Aorta (tissue), 5 donors: ENCODE data around the gene TSC22D1. TPM values are rescaled to one million over a fixed set of nuclear protein-coding genes. Genes with fewer than 3 reads are reported as not detected.
"Not testable (repeated sequence)": the region's sequence is repeated elsewhere in the genome, so short reads cannot be mapped to it uniquely, and the experiment has no call there.

Source experiments
- ATAC-seq: fragments of 200-7000 bp; cut with Tn5 transposase; one replicate; pipeline ENCODE4 v1.9.1; 2022; ENCODE audit warnings: moderate library complexity; ENCODE audit not compliant: low FRiP score
- DNase-seq, 2 donors: peaks; one replicate each; pipeline ENCODE4 v3.0.0-alpha.2; 2020
- H3K27ac ChIP-seq, 2 donors: one replicate each; pipeline ENCODE4 v1.5.1; 2013; ENCODE audit warnings: low read length in 2 of 2, mild to moderate bottlenecking in 2 of 2, moderate library complexity in 2 of 2, control low read depth in 1 of 2, inconsistent platforms in 1 of 2, low read depth in 1 of 2
- H3K27me3 ChIP-seq, 2 donors: one replicate each; pipeline ENCODE4 v1.6.1; 2013; ENCODE audit warnings: control low read depth in 1 of 2, low read length in 1 of 2, mild to moderate bottlenecking in 1 of 2, moderate library complexity in 1 of 2; ENCODE audit not compliant: insufficient read depth in 2 of 2, control insufficient read depth in 1 of 2
- H3K36me3 ChIP-seq, 2 donors: one replicate each; pipeline ENCODE4 v1.6.1; 2013; ENCODE audit warnings: control low read depth in 1 of 2, low read length in 1 of 2, mild to moderate bottlenecking in 1 of 2; ENCODE audit not compliant: insufficient read depth in 2 of 2, control insufficient read depth in 1 of 2
- H3K4me1 ChIP-seq, 2 donors: one replicate each; pipeline ENCODE4 v1.6.1; 2013; ENCODE audit warnings: low read length in 2 of 2, control low read depth in 1 of 2, mild to moderate bottlenecking in 1 of 2, moderate library complexity in 1 of 2; ENCODE audit not compliant: insufficient read depth in 2 of 2, control insufficient read depth in 1 of 2
- H3K4me3 ChIP-seq, 2 donors: one replicate each; pipeline ENCODE4 v1.5.1; 2013; ENCODE audit warnings: low read length in 2 of 2, control low read depth in 1 of 2, mild to moderate bottlenecking in 1 of 2
- H3K9me3 ChIP-seq: one replicate; pipeline ENCODE4 v1.6.1; 2013; ENCODE audit warnings: mild to moderate bottlenecking, low read length; ENCODE audit not compliant: control insufficient read depth
- WGBS, 2 donors: extraction: QIAGEN DNeasy Blood & Tissue Kit; methylation state at CpG; one replicate each; pipeline ENCODE4 v1.1.7; 2013; 5-methylcytosine and 5-hydroxymethylcytosine counted together
- intact Hi-C, 2 donors: fragments of 100-400 bp; cut with DNase I; formaldehyde crosslinking; loops; one replicate each; pipeline versions ENCODE4 v1.14.2 to v1.15.0; 2022
- polyA plus RNA-seq, 2 donors: library from polyadenylated mRNA; stranded (reverse); fragments of 200-250 nt; gene quantifications; one replicate each; pipeline ENCODE4 v1.2.3, GENCODE V29; 2013
- total RNA-seq, 2 donors: library from RNA; stranded (reverse); fragmentation: NEBNext Ultra II Directional; extraction: Animal tissue kit (Norgen Biotek cat#: 25700); gene quantifications; one replicate each; pipeline ENCODE4 v1.2.1, GENCODE V29; 2021
- donor health status: healthy with polysubstance abuse.
- donor health status: Bipolar disorder and iron deficiency.
- donor health status: DM: no; HTN: no; CAD: no.
- donor health status: DM: no; HTN: no; CAD: no.
- donor health status: DM: yes; HTN: yes; CAD: no.

Gene TSC22D1
- total and polyA plus RNA-seq, 4 donors: 71.6 to 239 (median 132) TPM

GRCh38 chr13:44540761-44541434, 35.2 kb downstream of the TSC22D1 start:
- Histone ChIP-seq H3K36me3 (no peaks in the 10 kb centered on the region), H3K27ac (no peak overlapping the region), H3K4me3 (no peak overlapping the region), H3K4me1 (peaks cover 0 to 2% of the 10 kb centered on the region in 2 donors), H3K27me3 (no peaks in the 10 kb centered on the region), H3K9me3 (no peaks in the 10 kb centered on the region)
- intact Hi-C loops: no loop called here
- ATAC-seq (no peak), DNase-seq (no peak)
- 41 to 50% methylated on average over 4 of the region's 4 CpGs for WGBS, 2 donors

DNA sequence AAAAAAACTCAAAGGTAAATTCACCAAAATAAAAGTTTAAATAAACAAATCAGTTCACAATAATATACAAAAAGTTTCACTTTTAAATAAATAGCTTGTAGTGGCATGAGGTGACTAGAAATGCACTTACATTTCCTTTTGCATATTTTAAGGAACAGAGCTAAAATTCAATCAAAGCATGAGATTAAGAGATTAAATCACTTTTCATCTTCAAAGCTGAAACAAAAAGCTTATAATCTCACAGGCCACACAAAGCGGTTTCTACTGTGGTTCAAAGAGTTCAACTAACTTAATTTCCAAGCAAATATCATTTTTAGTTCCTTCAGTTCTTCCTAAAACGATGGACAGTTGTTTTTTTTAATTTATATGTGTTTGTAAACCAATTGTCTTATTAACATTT, 38.9 kb downstream of the TSC22D1 start:
- Histone ChIP-seq H3K36me3 (no peaks in the 10 kb centered on the region), H3K4me3 (no peak overlapping the region), H3K27me3 (no peaks in the 10 kb centered on the region), H3K4me1 (peaks cover 0 to 5% of the 10 kb centered on the region in 2 donors), H3K9me3 (no peaks in the 10 kb centered on the region), H3K27ac (no peak overlapping the region)
- no peak for DNase-seq
- WGBS, 2 donors: 76 to 83% methylated on average over 2 of the region's 2 CpGs
- ATAC-seq: no peak
- intact Hi-C loops: no loop called here

DNA sequence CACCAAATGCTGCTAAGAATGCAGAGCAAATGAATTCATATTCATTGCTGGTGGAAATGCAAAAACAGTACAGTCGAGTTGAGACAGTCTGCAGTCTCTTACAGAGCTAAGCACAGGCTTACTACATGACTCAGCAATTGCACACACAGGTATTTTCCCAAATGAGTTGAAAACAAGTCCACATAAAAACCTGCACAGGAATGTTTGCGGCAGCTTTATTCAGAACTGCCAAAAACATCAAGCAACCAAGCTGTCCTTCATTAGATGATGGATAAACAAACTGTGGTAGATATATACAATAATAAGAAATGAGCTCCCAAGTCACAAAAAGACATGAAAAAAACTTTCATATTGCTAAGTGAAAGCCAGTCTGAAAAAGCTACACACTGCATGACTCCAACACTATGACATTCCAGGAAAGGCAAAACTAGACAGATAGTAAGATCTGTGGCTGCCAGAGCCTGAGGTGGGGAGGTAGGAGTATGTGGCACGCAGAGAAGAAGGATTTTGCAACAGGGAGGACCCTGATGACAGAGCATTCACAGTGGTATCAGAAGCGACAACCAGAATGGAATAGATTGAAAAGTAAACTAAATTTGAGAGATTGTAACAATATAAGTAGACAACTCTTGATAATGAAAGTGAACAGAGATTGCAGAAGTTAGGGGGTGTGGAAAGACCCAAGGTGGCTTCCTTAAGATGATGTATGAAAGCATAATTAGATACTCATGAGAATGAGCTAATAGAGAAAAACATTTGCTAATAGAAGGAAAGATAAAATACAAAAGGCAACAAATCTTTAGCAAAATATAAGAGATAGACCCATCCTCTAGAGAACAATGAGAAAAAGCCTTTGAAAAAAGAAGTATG, 52.7 kb downstream of the TSC22D1 start:
- ATAC-seq: no peak
- no peak overlapping the region for H3K27ac ChIP-seq
- no peaks in the 10 kb centered on the region for H3K36me3 ChIP-seq
- no peaks in the 10 kb centered on the region for H3K9me3 ChIP-seq
- H3K27me3 ChIP-seq: no peaks in the 10 kb centered on the region
- intact Hi-C loops: loop anchor here in 1 of 2 donors (2.0 kb wide), 1 partner anchor 47 kb away; no protein-coding TSS in a partner anchor
- peaks cover 2 to 4% of the 10 kb centered on the region in 2 donors for H3K4me1 ChIP-seq
- WGBS, 2 donors: 31 to 33% methylated on average over 4 of the region's 4 CpGs
- no peak overlapping the region for H3K4me3 ChIP-seq
- no peak for DNase-seq

DNA sequence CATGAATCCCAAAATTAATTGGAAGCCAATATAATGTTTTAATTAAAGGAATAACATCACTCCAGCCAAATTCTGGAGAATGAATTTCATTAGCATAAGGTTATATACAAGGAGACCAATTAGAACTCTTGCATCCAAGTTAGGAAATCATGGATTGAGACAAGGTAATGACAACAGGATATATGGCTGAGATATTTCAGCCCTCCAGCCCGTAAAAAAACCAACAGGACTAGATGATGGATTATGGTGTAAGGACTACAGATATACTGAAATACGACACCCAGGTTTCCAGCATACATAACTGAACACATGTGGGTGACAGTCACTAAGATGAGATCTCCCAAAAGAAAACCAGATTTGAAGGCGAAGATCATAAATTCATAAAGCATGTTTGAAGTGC, 56.5 kb downstream of the TSC22D1 start:
- intact Hi-C loops: no loop called here
- Histone ChIP-seq H3K27ac (no peak overlapping the region), H3K4me1 (peaks cover 2 to 4% of the 10 kb centered on the region in 2 donors), H3K27me3 (no peaks in the 10 kb centered on the region), H3K9me3 (no peaks in the 10 kb centered on the region), H3K36me3 (no peaks in the 10 kb centered on the region), H3K4me3 (no peak overlapping the region)
- WGBS, 2 donors: 85 to 86% methylated on average over 3 of the region's 3 CpGs
- ATAC-seq (no peak), DNase-seq (no peak)

- WGBS, 2 donors: 63 to 67% methylated on average over 2 of the region's 2 CpGs
- Histone ChIP-seq H3K27ac (no peak overlapping the region), H3K4me3 (no peak overlapping the region), H3K36me3 (no peaks in the 10 kb centered on the region), H3K9me3 (no peaks in the 10 kb centered on the region), H3K4me1 (peaks cover 0 to 2% of the 10 kb centered on the region in 2 donors), H3K27me3 (no peaks in the 10 kb centered on the region)
- intact Hi-C loops: no loop called here
- no peak for DNase-seq
- no peak for ATAC-seq
These were observed 59.4 kb downstream of the TSC22D1 start for GRCh38 chr13:44516771-44517170.

DNA sequence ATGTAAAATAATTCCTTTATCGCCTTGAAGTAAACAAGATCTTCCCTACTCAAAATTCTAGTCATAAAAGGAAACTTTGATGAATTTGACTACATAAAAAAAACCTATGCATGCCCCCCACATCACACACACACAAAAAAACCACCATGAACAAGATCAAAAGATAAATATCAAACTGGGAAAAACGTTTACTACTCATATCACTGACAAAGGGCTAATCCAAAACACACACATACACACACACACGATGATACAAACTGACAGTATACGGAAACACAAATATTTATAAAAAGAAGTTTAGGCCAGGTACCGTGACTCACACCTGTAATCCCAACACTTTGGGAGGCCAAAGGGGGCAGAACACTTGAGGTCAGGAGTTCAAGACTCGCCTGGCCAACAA, 61.9 kb downstream of the TSC22D1 start:
- no peaks in the 10 kb centered on the region for H3K27me3 ChIP-seq
- H3K4me3 ChIP-seq: no peak overlapping the region
- DNase-seq (no peak), ATAC-seq (no peak)
- H3K4me1 ChIP-seq: no peaks in the 10 kb centered on the region
- intact Hi-C loops: no loop called here
- H3K27ac ChIP-seq: no peak overlapping the region
- H3K9me3 ChIP-seq: no peaks in the 10 kb centered on the region
- 72 to 81% methylated on average over 6 of the region's 6 CpGs for WGBS, 2 donors
- no peaks in the 10 kb centered on the region for H3K36me3 ChIP-seq

GRCh38 chr13:44509853-44510252, 66.3 kb downstream of the TSC22D1 start:
- H3K27me3 ChIP-seq, H3K4me3 ChIP-seq, intact Hi-C loops, H3K36me3 ChIP-seq, DNase-seq, H3K27ac ChIP-seq, H3K9me3 ChIP-seq, H3K4me1 ChIP-seq, ATAC-seq: not testable (repeated sequence)
- WGBS, 2 donors: 96% methylated on average over 6 of the region's 6 CpGs

- 41% methylated on average over 3 of the region's 3 CpGs for WGBS, 2 donors
- no peak overlapping the region for H3K27ac ChIP-seq
- H3K4me3 ChIP-seq: no peak overlapping the region
- no peaks in the 10 kb centered on the region for H3K27me3 ChIP-seq
- DNase-seq: no peak
- ATAC-seq: no peak
- intact Hi-C loops: no loop called here
- peaks cover 0 to 2% of the 10 kb centered on the region in 2 donors for H3K4me1 ChIP-seq
- H3K36me3 ChIP-seq: no peaks in the 10 kb centered on the region
- H3K9me3 ChIP-seq: no peaks in the 10 kb centered on the region
These were observed 67.5 kb downstream of the TSC22D1 start for GRCh38 chr13:44508562-44509077.
